GM12872 (cell line): ENCODE results near the gene PTH2R.

ENCODE experiments used
- CTCF ChIP-seq: IDR thresholded peaks from 3 replicates; pipeline ENCODE4 v1.5.1; 2011; ENCODE audit warnings: low read depth, mild to moderate bottlenecking, low read length, moderate library complexity; ENCODE audit not compliant: insufficient read depth

Gene PTH2R

DNA sequence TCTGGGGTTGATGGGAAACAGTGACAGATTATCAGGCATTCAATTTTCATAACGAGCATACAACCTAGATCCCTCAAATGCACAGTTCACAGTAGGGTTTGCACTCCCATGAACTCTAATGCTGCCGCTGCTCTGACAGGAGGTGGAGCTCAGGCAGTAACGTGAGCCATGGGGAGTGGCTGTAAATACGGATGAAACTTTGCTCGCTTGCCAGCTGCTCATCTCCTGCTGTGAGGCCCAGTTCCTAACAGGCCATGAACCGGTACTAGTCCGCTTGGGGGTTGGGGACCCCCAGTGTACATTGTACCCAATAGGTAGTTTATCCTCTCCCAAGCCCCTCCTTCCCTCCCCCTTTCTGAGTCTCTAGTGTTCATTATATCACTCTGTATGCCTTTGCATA is 94.6 kb downstream of the PTH2R start:
- no peak for TF ChIP-seq CTCF

DNA sequence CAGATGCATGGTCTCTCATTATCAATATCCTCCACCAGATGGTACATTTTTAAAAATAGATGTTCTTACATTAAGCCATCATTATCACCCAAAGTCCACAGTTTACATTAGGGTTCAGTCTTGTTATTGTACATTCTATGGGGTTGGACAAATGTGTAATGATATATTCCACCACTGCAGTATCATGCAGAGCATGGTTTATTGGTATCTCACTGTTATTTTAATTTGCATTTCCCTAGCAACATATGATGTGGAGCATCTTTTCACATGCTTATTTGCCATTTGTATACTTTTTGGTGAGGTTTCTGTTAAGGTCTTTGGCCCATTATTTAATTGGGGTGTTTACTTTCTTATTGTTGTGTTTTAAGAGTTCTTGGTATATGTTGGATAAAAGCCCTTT is 95.7 kb downstream of the PTH2R start:
- no peak for TF ChIP-seq CTCF

- TF ChIP-seq CTCF: no peak
Observed at GRCh38 chr2:208509586-208509985, 103.0 kb downstream of the PTH2R start.

GRCh38 chr2:208511016-208511415 is 104.4 kb downstream of the PTH2R start:
- no peak for TF ChIP-seq CTCF

DNA sequence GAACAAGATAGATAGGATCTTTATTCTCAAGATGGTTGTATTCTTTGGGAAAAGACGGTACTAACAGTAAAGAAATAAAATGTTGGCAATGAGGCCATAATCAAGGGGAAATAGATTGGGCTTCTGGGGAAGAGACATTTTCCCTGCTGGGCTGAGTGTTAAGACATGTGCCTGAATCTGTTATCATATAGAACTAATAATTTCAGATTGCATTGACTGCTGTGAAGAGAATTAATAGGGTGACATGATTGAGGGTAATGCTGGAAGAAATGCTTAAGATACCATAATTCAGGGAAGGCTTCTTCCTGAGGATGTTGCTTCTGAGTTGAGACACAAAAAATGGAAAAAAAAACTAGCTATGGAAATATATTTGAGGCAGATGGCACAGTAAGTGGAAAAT is 105.0 kb downstream of the PTH2R start:
- no peak for TF ChIP-seq CTCF

DNA sequence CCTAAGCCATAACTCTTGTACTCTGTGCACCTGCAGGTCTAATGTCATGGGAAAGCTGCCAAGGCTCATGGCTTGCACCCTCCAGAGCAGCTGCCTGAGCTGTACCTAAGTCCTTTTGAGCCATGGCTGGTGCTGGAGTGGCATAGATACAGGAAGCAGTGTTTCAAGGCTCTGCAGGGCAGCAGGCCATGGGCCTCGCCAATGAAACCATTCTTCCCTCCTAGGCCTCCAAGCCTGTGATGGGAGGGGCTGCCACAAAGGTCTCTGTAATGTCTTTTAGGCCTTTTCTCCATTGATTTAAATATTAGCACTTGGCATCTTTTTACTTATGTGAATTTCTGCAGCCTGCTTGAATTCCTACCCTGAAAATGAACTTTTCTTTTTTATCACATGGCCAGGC is 108.5 kb downstream of the PTH2R start:
- TF ChIP-seq CTCF: no peak

DNA sequence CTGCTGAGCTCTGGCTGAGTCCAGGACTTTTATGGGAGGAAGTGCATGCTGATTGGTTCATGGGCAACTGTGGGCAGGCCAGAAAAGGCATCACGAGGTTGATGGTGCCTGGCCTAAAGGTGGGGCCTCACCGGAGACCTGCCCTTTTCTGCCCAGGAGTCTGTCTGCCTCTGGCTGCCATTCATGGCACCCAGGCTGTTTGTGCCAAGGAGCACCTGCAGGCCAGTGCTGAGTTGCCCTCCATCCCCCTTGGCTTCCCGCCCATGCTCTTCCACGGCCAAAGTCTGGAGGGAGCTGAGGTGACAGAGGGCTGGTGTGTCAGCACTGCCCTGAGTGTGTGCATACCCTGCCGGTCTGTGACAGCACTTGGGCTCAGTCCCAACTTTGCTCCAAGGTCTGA is 123.2 kb downstream of the PTH2R start:
- TF ChIP-seq CTCF: no peak

GRCh38 chr2:208531361-208531760 is 124.8 kb downstream of the PTH2R start:
- no peak for TF ChIP-seq CTCF
